ENCODE measurements around the gene DYNLL1. TPM values are rescaled to one million over a fixed set of nuclear protein-coding genes. Genes with fewer than 3 reads are reported as not detected.
"Not testable (repeated sequence)": the region's sequence is repeated elsewhere in the genome, so short reads cannot be mapped to it uniquely, and the experiment has no call there.

Gene DYNLL1
- total and polyA plus RNA-seq, 2 donors (not counting 1 experiment from before 2014, with no cell fraction given), result 289 to 616 TPM

DNA sequence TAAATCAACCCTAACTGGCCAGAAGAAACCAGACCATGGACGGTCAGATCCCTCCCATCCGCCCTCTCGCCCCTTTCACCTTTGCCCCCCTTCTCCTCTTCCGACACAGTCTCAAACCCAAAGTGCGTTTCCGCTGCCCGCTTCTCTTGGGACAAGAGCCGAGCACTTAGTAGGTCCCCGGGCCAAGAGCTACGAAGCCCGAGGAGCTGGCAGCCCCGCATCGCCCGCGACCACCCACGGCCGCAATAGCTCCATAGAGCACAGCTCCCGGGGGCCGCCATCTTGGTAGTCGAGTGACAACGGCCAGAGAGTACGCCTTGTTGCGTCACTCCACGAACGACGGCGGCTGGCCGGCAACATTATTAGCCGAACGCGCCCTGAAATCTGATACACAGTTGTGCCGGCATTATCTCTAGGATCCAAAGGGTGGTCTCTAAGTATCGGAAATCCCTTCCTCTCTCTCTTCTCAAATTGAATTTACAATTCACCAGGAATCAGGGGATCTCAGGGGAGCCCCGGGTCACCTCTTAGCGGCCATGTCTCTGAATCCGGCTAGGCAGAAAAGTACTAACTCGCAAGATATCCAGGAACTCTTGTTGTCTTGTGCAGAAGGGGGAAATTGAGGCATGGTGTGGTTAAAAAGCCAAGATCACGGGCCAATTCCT lies 33.1 kb downstream of the DYNLL1 start, which contains the start of gene COQ5:
Gene COQ5 (minus strand): TSS at position 298 of the 665 bp plus-strand sequence. CDS start 17 bp downstream, at position 281.
- Histone ChIP-seq H3K27me3 (ENCODE audit: control insufficient read depth, insufficient read depth, low read length) (no peaks in the 10 kb centered on the region), H3K4me2 (ENCODE audit: extremely low read depth, insufficient read depth, low read length) (peak within 1 kb of the TSS; percentile 97), H2AFZ (ENCODE audit: low read length) (peak within 1 kb of the TSS; percentile 88), H3K36me3 (ENCODE audit: control insufficient read depth, insufficient read depth, low read length) (no peaks in the 10 kb centered on the region), H3K4me1 (ENCODE audit: control insufficient read depth, extremely low read depth, insufficient read depth, low read length) (peaks cover 5% of the 10 kb centered on the region), H3K9me3 (ENCODE audit: control insufficient read depth, insufficient read depth, low read depth, low read length) (no peaks in the 10 kb centered on the region), H3K79me2 (ENCODE audit: control insufficient read depth, insufficient read depth, low read length) (peaks cover 7% of the 10 kb centered on the region), H4K20me1 (ENCODE audit: control insufficient read depth, extremely low read depth, insufficient read depth, low read length) (no peaks in the 10 kb centered on the region), H3K27ac (ENCODE audit: insufficient read depth, low read length) (peak within 1 kb of the TSS; percentile 93), H3K4me3 (replicated peaks in 1 of 4; ENCODE audit: control extremely low read depth in 1 of 4, insufficient read depth in 1 of 4, low read depth in 3 of 4, low read length in 4 of 4) (peak within 1 kb of the TSS; percentile 71 to 91 (median 86)), H3K9ac (ENCODE audit: insufficient read depth, low read length) (peak within 1 kb of the TSS; percentile 93)
- TF ChIP-seq EZH2 (IDR thresholded peaks at IDR 0.05; ENCODE audit: low read length, missing control alignments), result no peak
- TF ChIP-seq, protein P1, sequence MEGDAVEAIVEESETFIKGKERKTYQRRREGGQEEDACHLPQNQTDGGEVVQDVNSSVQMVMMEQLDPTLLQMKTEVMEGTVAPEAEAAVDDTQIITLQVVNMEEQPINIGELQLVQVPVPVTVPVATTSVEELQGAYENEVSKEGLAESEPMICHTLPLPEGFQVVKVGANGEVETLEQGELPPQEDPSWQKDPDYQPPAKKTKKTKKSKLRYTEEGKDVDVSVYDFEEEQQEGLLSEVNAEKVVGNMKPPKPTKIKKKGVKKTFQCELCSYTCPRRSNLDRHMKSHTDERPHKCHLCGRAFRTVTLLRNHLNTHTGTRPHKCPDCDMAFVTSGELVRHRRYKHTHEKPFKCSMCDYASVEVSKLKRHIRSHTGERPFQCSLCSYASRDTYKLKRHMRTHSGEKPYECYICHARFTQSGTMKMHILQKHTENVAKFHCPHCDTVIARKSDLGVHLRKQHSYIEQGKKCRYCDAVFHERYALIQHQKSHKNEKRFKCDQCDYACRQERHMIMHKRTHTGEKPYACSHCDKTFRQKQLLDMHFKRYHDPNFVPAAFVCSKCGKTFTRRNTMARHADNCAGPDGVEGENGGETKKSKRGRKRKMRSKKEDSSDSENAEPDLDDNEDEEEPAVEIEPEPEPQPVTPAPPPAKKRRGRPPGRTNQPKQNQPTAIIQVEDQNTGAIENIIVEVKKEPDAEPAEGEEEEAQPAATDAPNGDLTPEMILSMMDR (conservative IDR thresholded peaks at IDR 0.05 in 1 of 2, IDR thresholded peaks at IDR 0.05 in 1 of 2; ENCODE audit: low read depth in 1 of 2, low read length in 2 of 2), result no peak
- DNase-seq (ENCODE audit: low read depth in 2 of 2), result peak; percentile 81 to 87

DNA sequence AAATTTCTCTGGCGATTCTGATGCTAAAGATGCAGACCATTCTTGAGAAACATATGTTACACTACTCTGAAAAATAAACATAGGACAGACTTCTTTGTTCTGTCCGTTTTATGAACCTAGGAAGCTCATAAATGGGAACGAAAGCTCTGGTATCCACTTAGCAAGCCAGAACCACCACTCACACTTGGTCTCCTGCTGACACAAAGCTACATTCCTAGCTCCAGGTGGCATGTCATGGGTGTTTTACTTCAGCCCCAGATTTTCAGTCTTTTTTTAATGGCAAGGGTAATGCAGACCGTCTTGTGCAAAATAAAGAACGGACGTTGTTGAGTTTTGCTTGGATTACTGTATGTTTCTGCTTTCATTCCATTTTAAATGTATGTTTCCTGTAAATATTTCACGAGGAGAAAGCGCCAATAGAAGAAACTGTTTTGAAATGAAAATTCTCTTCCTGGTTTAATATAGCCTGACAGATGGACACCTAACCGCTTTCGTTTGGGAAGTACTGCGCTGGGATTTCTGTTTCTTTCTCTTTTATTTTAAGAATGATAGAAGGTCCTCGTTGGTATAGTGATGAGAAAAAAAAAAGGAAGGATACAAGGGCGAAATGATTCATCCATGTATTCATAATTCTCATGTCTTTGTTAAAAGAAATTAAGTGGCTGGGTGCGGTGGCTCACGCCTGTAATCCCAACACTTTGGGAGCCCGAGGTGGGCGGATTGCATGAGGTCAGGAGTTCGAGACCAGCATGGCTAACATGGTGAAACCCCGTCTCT lies 33.9 kb downstream of the DYNLL1 start:
- Histone ChIP-seq H3K4me2 (ENCODE audit: extremely low read depth, insufficient read depth, low read length) (peak overlapping the region; percentile 64), H2AFZ (ENCODE audit: low read length) (peak overlapping the region; percentile 54), H4K20me1 (ENCODE audit: control insufficient read depth, extremely low read depth, insufficient read depth, low read length) (no peaks in the 10 kb centered on the region), H3K27ac (ENCODE audit: insufficient read depth, low read length) (peak overlapping the region; percentile 93), H3K27me3 (ENCODE audit: control insufficient read depth, insufficient read depth, low read length) (no peaks in the 10 kb centered on the region), H3K4me1 (ENCODE audit: control insufficient read depth, extremely low read depth, insufficient read depth, low read length) (peaks cover 5% of the 10 kb centered on the region), H3K36me3 (ENCODE audit: control insufficient read depth, insufficient read depth, low read length) (no peaks in the 10 kb centered on the region), H3K79me2 (ENCODE audit: control insufficient read depth, insufficient read depth, low read length) (peaks cover 14% of the 10 kb centered on the region), H3K4me3 (replicated peaks in 1 of 4; ENCODE audit: control extremely low read depth in 1 of 4, insufficient read depth in 1 of 4, low read depth in 3 of 4, low read length in 4 of 4) (peak overlapping the region; percentile 71 to 91 (median 86)), H3K9me3 (ENCODE audit: control insufficient read depth, insufficient read depth, low read depth, low read length) (no peaks in the 10 kb centered on the region), H3K9ac (ENCODE audit: insufficient read depth, low read length) (no peak overlapping the region)
- peak in 1 of 2 donors; percentile 57 for DNase-seq (ENCODE audit: low read depth in 2 of 2)
- no peak for TF ChIP-seq EZH2 (IDR thresholded peaks at IDR 0.05; ENCODE audit: low read length, missing control alignments)
- TF ChIP-seq, protein P1 (conservative IDR thresholded peaks at IDR 0.05 in 1 of 2, IDR thresholded peaks at IDR 0.05 in 1 of 2; ENCODE audit: low read depth in 1 of 2, low read length in 2 of 2), result peak in 1 of 2 donors; percentile 14

GRCh38 chr12:120530418-120530761 lies 34.5 kb downstream of the DYNLL1 start:
- H2AFZ ChIP-seq (ENCODE audit: low read length); H4K20me1 ChIP-seq (ENCODE audit: control insufficient read depth, extremely low read depth, insufficient read depth, low read length); H3K36me3 ChIP-seq (ENCODE audit: control insufficient read depth, insufficient read depth, low read length); H3K27ac ChIP-seq (ENCODE audit: insufficient read depth, low read length); H3K9me3 ChIP-seq (ENCODE audit: control insufficient read depth, insufficient read depth, low read depth, low read length); H3K27me3 ChIP-seq (ENCODE audit: control insufficient read depth, insufficient read depth, low read length); H3K4me3 ChIP-seq (replicated peaks in 1 of 4; ENCODE audit: control extremely low read depth in 1 of 4, insufficient read depth in 1 of 4, low read depth in 3 of 4, low read length in 4 of 4); H3K9ac ChIP-seq (ENCODE audit: insufficient read depth, low read length); H3K4me2 ChIP-seq (ENCODE audit: extremely low read depth, insufficient read depth, low read length); DNase-seq (ENCODE audit: low read depth in 2 of 2); H3K4me1 ChIP-seq (ENCODE audit: control insufficient read depth, extremely low read depth, insufficient read depth, low read length): not testable (repeated sequence)
- H3K79me2 ChIP-seq (ENCODE audit: control insufficient read depth, insufficient read depth, low read length), result peaks cover 20% of the 10 kb centered on the region

Data from fibroblast of lung (primary cell).